Panc1 (cell line): ENCODE measurements around the gene VIPAS39. TPM values are rescaled to one million over a fixed set of nuclear protein-coding genes. Genes with fewer than 3 reads are reported as not detected.

Experiments used
- ATAC-seq: fragments of 200-7000 bp; cut with Tn5 transposase; 2 replicates; pipeline ENCODE4 v1.9.1; 2020; ENCODE audit warnings: mild to moderate bottlenecking, moderate library complexity
- BruUV-seq: library from RNA; stranded (reverse); fragments of 400-500 nt; replicated peaks from 2 replicates; lab custom pipeline; 2021; lab: Mats Ljungman, UMichigan
- CTCF ChIA-PET: fragments of 300-600 bp; sonication (Branson Sonifier 250); formaldehyde crosslinking; loops from one replicate; lab custom pipeline; 2022; ENCODE audit warnings: antibody characterized with exemption; lab: Charles Lee
- POLR2A ChIA-PET: fragments of 300-600 bp; sonication (Branson Sonifier 250); formaldehyde crosslinking; loops from one replicate; lab custom pipeline; 2022; ENCODE audit warnings: antibody characterized with exemption; lab: Charles Lee
- DNase-seq: peaks from one replicate; pipeline ENCODE4 v3.0.0-alpha.2; 2010; ENCODE audit warnings: low read depth, low spot score
- H3K27ac ChIP-seq: 2 replicates; pipeline ENCODE4 v1.5.1; 2011; ENCODE audit warnings: mild to moderate bottlenecking, low read length, inconsistent platforms
- H3K27me3 ChIP-seq: fragments of 200-500 bp; sonication (Bioruptor generic); 2 replicates; pipeline ENCODE4 v1.6.0; 2014; ENCODE audit warnings: low read length, inconsistent platforms; ENCODE audit not compliant: control insufficient read depth, insufficient read depth
- H3K36me3 ChIP-seq: fragments of 200-500 bp; sonication (Bioruptor generic); 2 replicates; pipeline ENCODE4 v1.5.1; 2014; ENCODE audit warnings: inconsistent platforms, mild to moderate bottlenecking, low read length, moderate library complexity; ENCODE audit not compliant: control insufficient read depth, insufficient read depth
- H3K4me1 ChIP-seq: 2 replicates; pipeline ENCODE4 v1.5.1; 2011; ENCODE audit warnings: inconsistent platforms, mild to moderate bottlenecking, low read length, moderate library complexity; ENCODE audit not compliant: control insufficient read depth, insufficient read depth
- H3K4me3 ChIP-seq, 2 experiments: 2 replicates each; pipeline ENCODE4 v1.5.1; 2011 to 2012; ENCODE audit warnings: low read depth in 2 of 2, low read length in 2 of 2, mild to moderate bottlenecking in 2 of 2, inconsistent platforms in 1 of 2, moderate library complexity in 1 of 2
- H3K9me3 ChIP-seq: fragments of 200-500 bp; sonication (Bioruptor generic); 2 replicates; pipeline ENCODE4 v1.5.1; 2014; ENCODE audit warnings: low read depth, mild to moderate bottlenecking, inconsistent platforms, low read length, moderate library complexity; ENCODE audit not compliant: control insufficient read depth, insufficient read depth
- CTCF ChIP-seq: fragments of 450-650 bp; IDR thresholded peaks from 2 replicates; pipeline ENCODE4 v1.5.1; 2017; ENCODE audit warnings: mild to moderate bottlenecking
- POLR2AphosphoS5 ChIP-seq: IDR thresholded peaks from 2 replicates; pipeline ENCODE4 v1.6.1; 2012; ENCODE audit warnings: mild to moderate bottlenecking, low read depth, low read length, moderate library complexity
- SIN3A ChIP-seq: IDR thresholded peaks from 2 replicates; pipeline ENCODE4 v1.6.1; 2012; ENCODE audit warnings: low read depth, mild to moderate bottlenecking, low read length, moderate library complexity, borderline replicate concordance; ENCODE audit not compliant: insufficient read depth
- TCF7L2 ChIP-seq: IDR thresholded peaks from 2 replicates; pipeline ENCODE4 v1.6.1; 2011; ENCODE audit warnings: mild to moderate bottlenecking, low read depth, low read length, inconsistent platforms
- in situ Hi-C: cut with HindIII; loops from 2 replicates; pipeline ENCODE4 v1.10.0; 2016; ENCODE audit warnings: low sequenced_read_pairs, low pct_unique_long_range_greater_than_20kb
- intact Hi-C: fragments of 100-400 bp; cut with micrococcal nuclease; formaldehyde crosslinking; loops from one replicate; pipeline ENCODE4 v1.10.0; 2022; ENCODE audit not compliant: unreplicated experiment
- total RNA-seq: library from RNA; stranded (reverse); gene quantifications from one replicate; pipeline ENCODE4 v1.2.1, GENCODE V29; 2021; ENCODE audit not compliant: unreplicated experiment
- TF ChIP-seq, protein P1 (sequence below), 2 experiments: IDR thresholded peaks; 2 replicates each; pipeline ENCODE4 v1.6.1; 2011 to 2012; ENCODE audit warnings: low read depth in 2 of 2, control low read depth in 1 of 2, low read length in 1 of 2, mild to moderate bottlenecking in 1 of 2, moderate library complexity in 1 of 2; ENCODE audit not compliant: insufficient read depth in 1 of 2

The VIPAS39 gene
- total RNA-seq, 1 experiment from 2014 or later, result 12.4 TPM

GRCh38 chr14:77455966-77456640 lies 1.3 kb downstream of the VIPAS39 start:
- TF ChIP-seq CTCF (no peak), POLR2AphosphoS5 (no peak), SIN3A (no peak), TCF7L2 (no peak)
- TF ChIP-seq, protein P1, sequence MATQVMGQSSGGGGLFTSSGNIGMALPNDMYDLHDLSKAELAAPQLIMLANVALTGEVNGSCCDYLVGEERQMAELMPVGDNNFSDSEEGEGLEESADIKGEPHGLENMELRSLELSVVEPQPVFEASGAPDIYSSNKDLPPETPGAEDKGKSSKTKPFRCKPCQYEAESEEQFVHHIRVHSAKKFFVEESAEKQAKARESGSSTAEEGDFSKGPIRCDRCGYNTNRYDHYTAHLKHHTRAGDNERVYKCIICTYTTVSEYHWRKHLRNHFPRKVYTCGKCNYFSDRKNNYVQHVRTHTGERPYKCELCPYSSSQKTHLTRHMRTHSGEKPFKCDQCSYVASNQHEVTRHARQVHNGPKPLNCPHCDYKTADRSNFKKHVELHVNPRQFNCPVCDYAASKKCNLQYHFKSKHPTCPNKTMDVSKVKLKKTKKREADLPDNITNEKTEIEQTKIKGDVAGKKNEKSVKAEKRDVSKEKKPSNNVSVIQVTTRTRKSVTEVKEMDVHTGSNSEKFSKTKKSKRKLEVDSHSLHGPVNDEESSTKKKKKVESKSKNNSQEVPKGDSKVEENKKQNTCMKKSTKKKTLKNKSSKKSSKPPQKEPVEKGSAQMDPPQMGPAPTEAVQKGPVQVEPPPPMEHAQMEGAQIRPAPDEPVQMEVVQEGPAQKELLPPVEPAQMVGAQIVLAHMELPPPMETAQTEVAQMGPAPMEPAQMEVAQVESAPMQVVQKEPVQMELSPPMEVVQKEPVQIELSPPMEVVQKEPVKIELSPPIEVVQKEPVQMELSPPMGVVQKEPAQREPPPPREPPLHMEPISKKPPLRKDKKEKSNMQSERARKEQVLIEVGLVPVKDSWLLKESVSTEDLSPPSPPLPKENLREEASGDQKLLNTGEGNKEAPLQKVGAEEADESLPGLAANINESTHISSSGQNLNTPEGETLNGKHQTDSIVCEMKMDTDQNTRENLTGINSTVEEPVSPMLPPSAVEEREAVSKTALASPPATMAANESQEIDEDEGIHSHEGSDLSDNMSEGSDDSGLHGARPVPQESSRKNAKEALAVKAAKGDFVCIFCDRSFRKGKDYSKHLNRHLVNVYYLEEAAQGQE (IDR thresholded peaks at IDR 0.05; ENCODE audit: insufficient read depth in 1 of 2, low read depth in 2 of 2, low read length in 1 of 2), result no peak
- Histone ChIP-seq H3K27me3 (no peaks in the 10 kb centered on the region), H3K36me3 (peaks cover 19% of the 10 kb centered on the region), H3K9me3 (no peaks in the 10 kb centered on the region), H3K4me1 (peaks cover 11% of the 10 kb centered on the region), H3K4me3 (peak overlapping the region; percentile 75 to 98; a peak in 3 of 4 replicates), H3K27ac (peak overlapping the region; percentile 98; the same call in 1 of the 2 replicates)
- in situ Hi-C loops, result no loop called here
- BruUV-seq, result no TSS peak
- ATAC-seq (no peak), DNase-seq (no peak)
- ChIA-PET CTCF (no interaction called here), POLR2A (no interaction called here)
- intact Hi-C loops, result no loop called here

GRCh38 chr14:77442196-77442595 lies 15.2 kb downstream of the VIPAS39 start:
- Histone ChIP-seq H3K4me3 (no peak overlapping the region), H3K27me3 (no peaks in the 10 kb centered on the region), H3K9me3 (no peaks in the 10 kb centered on the region), H3K4me1 (no peaks in the 10 kb centered on the region), H3K27ac (no peak overlapping the region), H3K36me3 (no peaks in the 10 kb centered on the region; the same call in 1 of the 2 replicates)
- ATAC-seq, result no peak
- BruUV-seq, result no TSS peak
- ChIA-PET POLR2A (no interaction called here), CTCF (no interaction called here)
- no peak for DNase-seq
- intact Hi-C loops, result no loop called here
- in situ Hi-C loops, result no loop called here
- no peak for TF ChIP-seq TCF7L2
- TF ChIP-seq POLR2AphosphoS5, result no peak
- TF ChIP-seq CTCF, result no peak
- no peak for TF ChIP-seq SIN3A
- TF ChIP-seq, protein P1 (IDR thresholded peaks at IDR 0.05; ENCODE audit: insufficient read depth in 1 of 2, low read depth in 2 of 2, low read length in 1 of 2), result no peak
